Kidney tubule cell (primary cell): ENCODE results near the gene PRR33.
"Not testable (repeated sequence)": the region's sequence is repeated elsewhere in the genome, so short reads cannot be mapped to it uniquely, and the experiment has no call there.

Experiments
- DNase-seq: peaks from one replicate; pipeline ENCODE4 v3.0.0-alpha.2; 2018; ENCODE audit warnings: low spot score

The PRR33 gene

DNA sequence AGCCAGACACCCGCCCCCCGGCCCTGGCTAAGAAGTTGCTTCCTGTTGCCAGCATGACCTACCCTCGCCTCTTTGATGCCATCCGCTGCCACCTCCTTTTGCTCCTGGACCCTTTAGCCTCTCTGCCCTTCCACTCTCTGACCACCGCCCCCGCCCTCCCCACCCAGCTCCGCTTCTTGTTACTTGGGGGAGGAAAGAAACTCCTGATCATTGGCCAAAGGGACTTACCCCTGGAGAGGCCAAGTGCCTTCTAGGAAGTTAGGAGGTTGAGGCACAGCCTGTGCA, at the start of gene PRR33:
TSS of gene PRR33 (minus strand) at position 65 of the 285 bp plus-strand sequence. CDS start 1,311 bp downstream, outside the sequence.
- DNase-seq: no peak

DNA sequence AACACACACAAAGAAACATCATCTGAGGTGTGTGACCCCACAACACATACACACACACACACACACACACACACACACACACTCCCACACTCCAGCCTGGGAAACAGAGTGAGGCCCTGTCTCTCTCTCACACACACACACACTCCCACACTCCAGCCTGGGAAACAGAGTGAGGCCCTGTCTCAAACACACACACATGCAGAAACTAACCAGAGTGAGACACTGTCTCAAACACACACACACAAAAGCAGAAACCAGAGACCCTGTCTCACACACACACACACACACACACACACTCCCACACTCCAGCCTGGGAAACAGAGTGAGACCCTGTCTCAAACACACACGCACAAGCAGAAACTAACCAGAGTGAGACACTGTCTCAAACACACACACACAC, 48.1 kb upstream of the PRR33 start:
- not testable (repeated sequence) for DNase-seq

DNA sequence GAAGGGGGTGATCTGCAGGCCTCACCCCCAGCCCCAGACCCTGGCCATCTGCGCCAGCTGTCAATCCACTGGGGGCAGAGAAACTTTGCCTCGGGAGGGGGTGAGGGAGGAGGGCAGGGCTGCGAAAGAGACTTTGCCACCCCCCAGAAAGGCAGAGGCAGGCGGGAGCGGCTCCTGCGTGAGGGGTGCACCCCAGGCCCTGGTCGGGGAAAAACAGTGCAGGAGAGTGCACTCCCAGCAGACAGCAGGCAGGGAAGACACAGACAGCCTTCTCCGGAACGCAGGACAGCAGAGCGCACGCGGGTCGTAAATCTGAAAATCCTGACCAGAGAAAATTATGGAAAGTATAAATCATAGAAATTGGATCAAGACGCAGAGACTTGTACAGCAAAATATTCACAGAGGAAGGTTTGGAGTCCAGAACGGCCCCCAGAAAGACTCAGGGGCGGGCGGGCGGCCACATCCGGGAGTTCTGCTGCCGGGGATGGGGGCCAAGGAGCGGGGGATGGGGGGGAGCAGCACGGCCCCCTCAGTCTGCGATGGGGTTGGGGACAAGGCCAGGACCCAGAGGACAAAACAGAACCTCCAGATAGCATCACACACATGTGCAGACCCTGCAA, 47.4 kb upstream of the PRR33 start:
- DNase-seq: no peak

DNA sequence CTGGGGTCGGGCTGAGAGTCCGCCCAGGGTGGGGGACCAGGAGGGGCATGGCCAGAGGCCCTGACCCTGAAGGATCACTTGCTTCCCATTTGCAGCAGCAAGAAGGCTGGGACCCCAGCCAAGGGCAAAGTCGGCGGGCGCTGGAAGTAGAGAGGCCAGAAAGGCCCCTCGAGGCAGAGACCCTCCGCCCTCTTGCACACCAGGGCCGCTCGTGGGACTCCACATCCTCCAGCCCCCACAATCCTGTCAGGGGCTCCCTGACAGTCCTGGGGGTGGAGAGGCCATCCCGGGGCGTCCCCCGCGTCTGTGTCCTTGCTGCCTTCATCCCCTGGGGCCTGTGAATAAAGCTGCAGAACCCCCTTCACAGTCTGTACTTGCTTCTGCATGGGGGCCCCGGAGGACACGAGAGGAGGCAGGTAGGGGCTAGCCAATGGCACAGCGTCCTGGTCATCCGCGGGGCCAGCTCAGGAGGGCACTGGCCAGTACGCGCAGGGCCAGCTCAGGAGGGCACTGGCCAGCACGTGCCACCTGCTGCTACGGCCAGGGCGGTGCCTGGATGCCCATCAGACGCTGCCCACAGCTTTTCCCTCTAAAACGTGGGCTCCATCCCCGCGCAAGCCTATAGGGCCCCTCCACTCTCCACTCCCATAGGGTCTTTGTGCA, 46.8 kb upstream of the PRR33 start:
- no peak for DNase-seq

GRCh38 chr11:1937616-1938342, 46.1 kb upstream of the PRR33 start:
- DNase-seq: no peak

- no peak for DNase-seq
These were observed 45.3 kb upstream of the PRR33 start for GRCh38 chr11:1936781-1937615.

DNA sequence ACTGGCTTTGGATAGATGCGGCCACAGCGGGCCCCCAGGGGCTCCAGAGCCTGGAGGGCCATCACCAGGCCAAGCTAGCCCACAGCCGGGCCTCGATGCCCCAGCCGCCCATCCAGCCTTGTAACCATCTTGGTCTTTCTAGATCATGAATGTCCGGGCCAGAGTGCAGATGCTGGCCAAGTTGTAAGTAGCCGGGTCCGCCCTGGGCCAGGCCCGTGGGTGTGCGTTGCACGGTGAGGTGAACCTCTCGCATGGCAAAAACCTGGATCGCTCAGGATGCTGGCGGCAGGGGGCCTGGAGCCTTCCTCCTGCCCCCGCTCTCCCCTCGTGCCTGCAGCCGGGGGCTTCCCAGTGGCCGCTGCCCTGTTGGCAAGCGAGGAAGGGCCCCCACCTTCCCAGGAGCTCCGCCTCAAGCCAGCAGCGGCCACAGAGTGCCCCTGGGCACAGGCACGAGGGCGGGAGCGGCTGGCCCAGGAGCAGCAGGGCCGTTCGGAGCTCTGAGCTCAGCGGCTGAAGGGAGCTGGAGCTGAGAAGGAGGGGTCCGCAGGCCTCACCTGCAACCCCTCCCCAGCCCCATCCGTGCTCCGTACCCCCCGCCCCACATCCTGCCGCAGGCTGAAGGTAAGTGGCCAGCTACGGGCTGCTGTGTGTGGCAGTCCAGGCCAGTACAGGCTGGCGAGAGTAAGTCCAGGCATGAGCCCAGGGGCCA, 44.5 kb upstream of the PRR33 start:
- DNase-seq: no peak

- no peak for DNase-seq
These were observed 43.7 kb upstream of the PRR33 start for GRCh38 chr11:1935156-1936071.

- DNase-seq: no peak
These were observed 42.9 kb upstream of the PRR33 start for GRCh38 chr11:1934335-1935155.

- no peak for DNase-seq
These were observed 42.0 kb upstream of the PRR33 start for GRCh38 chr11:1933416-1934334.

DNA sequence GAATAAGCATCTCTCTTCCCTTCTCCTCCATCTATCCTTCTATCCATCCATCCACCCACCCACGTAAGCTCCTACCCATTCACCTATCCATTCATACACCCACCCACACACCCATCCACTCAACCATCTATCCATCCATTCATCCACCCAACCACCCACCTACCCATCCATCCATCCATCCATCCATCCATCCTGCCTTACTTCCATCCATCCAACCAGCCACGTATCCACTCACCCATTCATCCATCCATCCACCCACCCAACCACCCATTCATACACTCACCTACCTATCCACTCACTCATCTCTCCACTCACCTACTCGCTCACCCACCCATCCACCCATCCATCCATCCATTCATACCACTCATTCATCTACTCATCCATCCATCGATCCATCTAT, 41.0 kb upstream of the PRR33 start:
- no peak for DNase-seq

DNA sequence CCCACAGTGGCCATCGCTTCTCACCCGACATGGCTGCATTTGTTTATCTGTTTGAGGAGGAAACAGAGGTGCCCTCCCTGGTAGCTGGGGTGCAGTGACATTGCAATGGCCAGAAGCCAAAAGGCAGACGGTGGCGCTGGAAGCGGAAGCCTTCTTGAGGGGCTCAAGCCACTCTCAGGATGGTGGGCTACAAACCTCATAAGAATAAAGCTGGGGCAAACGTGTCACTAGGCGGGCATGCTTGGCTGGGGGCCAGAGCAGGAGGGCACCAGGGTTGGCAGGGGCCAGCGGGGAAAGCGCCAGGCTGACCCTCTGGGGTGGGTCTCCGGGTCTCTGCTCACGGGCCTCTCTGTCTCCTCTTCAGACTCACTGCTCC, 40.4 kb upstream of the PRR33 start:
- no peak for DNase-seq

DNA sequence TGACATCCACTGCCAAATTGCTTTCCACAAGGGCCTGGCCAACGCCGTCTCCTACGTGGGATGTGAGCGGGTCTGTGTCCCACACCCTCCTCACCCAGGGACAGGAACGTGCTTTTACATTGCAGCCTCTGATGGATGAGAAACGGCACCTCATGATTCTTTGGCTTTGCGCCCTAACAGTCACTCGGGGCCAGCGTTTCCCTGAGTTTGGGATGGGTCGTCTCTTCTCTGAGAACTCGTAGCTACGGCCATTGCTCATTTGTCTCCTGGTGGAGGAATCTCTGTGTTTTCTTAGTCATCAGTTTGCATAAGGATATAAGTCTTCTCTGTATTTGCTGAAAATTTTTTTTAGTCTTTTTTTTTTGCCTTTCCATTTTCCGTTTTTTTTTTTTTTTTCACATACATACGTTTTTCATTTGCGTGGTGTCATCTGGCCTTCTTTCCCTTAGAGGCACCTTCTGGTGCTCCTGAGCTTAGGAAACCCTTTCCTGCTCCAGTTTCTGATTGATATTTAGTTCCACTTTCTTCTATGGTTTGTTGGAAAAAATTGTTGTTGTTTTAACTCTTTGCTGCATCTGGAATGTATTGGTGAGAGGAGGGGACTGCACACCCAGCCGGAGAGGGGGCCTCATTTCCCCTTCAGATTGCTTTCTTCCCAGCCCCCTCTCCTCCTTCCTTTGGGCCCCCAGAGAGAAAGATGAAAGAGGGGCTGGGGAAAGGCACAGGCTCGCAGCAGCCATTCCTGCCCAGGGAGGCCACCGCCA, 39.8 kb upstream of the PRR33 start:
- no peak for DNase-seq

DNA sequence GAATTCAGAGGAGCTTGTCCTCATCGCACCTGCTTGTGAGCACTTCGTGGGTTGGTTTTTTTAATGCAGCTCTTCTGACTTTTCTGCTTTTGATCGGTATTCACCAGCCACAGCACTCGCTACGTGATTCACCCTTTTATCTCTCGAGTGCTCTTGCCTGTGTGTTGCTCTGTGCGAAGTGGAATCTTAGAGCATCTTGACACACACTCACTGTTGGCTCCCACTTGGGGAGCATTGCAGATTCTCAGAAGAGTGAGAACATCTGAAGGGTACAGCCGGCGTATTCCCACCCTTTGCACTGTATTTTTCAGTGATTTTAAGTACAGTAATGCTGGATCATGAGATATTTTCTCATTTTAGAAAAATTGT, 38.8 kb upstream of the PRR33 start:
- no peak for DNase-seq

DNA sequence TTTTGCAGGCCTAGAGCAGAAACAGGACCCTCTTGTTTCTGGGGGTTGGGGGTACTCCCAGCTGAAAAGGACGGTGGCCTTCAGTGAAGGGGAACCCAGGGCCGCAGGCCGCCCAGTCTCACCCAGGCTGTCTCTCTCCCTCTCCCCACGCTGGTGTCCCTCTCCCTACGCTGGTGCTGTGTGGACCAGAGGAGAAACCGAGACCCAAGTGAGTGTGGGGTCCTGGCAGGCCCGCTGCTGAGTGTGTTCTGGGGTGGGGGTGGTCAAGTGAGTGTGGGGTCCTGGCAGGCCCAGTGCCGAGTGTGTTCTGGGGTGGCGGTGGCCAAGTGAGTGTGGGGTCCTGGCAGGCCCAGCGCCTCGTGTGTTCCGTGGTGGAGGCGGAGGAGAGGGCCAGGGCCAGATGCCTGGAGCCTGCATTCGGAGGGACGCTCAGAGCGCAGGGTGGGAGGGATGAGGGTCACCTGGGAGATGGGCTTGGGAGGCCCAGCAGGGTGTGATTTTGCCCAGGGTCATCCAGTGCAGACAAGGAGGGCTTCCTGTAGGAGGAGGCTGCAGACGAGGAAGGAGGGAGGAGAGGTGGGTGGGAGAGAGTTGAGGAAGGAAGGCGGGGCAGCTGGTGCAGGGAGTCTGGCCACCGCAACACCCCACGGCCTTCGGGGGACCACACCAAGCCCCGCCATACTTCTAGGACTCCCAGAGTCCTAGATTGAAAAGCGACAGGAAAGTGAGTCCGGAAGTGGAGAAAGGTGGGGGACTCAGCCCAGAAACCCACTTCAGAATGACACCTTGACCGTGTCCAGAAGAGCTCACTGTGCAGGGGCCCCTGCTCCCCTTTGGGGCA, 38.1 kb upstream of the PRR33 start:
- no peak for DNase-seq

GRCh38 chr11:1928891-1929541, 37.3 kb upstream of the PRR33 start:
- no peak for DNase-seq

DNA sequence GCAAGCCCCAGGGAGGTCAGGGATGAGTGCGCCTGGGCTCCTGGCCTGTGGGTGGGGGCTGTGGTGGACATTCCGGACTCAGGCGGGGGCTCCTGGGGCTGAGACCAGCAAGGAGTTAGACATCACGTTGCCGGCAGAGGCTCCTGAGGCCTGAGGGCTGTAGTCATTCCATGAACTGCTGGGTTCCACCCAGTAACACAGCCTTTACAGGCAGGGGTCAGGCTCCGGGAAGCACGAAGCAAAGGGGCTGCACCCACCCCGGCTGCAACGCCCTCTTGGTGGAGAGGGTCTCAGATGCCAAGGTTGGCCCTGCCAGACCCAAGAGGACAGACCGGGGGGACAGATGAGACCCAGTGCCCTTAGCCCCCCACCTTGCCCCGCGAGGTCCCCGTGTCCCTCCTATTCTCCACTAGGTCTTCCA, 36.8 kb upstream of the PRR33 start:
- no peak for DNase-seq
